ENCODE measurements around the gene GAPVD1.
"Not testable (repeated sequence)": the region's sequence is repeated elsewhere in the genome, so short reads cannot be mapped to it uniquely, and the experiment has no call there.

The GAPVD1 gene

DNA sequence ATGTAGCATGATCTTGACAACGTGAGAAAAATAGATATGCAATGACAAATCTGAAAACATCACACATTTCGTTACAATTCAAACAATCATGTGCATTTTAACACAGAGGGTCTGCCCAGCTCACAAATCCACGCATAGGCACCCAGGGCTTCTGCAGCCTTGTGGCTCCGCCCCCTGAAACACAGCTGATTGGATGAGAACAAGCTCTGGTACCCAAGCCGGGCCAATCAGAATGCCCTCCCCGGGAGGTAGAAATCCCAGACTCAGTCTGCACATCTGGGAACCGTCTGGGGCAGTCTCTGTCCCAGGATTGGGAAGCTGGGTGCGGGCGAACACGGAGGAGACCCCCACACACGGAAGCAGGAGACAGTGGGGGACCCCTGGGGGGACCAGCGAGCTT is 137.5 kb downstream of the GAPVD1 start:
- no peaks in the 10 kb centered on the region for H3K79me2 ChIP-seq (ENCODE audit: low read length)
- no peaks in the 10 kb centered on the region for H3K36me3 ChIP-seq (replicated peaks; ENCODE audit: low read depth, low read length)
- H3K9ac ChIP-seq (ENCODE audit: low read length): no peak overlapping the region
- no peak overlapping the region for H2AFZ ChIP-seq (ENCODE audit: low read depth, low read length)
- H3K4me2 ChIP-seq (ENCODE audit: low read length): no peak overlapping the region
- TF ChIP-seq EZH2phosphoT487 (IDR thresholded peaks at IDR 0.05; ENCODE audit: low read depth): no peak
- TF ChIP-seq, protein P1, sequence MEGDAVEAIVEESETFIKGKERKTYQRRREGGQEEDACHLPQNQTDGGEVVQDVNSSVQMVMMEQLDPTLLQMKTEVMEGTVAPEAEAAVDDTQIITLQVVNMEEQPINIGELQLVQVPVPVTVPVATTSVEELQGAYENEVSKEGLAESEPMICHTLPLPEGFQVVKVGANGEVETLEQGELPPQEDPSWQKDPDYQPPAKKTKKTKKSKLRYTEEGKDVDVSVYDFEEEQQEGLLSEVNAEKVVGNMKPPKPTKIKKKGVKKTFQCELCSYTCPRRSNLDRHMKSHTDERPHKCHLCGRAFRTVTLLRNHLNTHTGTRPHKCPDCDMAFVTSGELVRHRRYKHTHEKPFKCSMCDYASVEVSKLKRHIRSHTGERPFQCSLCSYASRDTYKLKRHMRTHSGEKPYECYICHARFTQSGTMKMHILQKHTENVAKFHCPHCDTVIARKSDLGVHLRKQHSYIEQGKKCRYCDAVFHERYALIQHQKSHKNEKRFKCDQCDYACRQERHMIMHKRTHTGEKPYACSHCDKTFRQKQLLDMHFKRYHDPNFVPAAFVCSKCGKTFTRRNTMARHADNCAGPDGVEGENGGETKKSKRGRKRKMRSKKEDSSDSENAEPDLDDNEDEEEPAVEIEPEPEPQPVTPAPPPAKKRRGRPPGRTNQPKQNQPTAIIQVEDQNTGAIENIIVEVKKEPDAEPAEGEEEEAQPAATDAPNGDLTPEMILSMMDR (IDR thresholded peaks at IDR 0.05; ENCODE audit: low read depth, low read length): no peak
- H3K4me1 ChIP-seq (ENCODE audit: low read length): no peaks in the 10 kb centered on the region
- no peak overlapping the region for H3K4me3 ChIP-seq (ENCODE audit: low read length)
- H3K27me3 ChIP-seq (ENCODE audit: low read depth, low read length): no peaks in the 10 kb centered on the region
- no peak overlapping the region for H3K27ac ChIP-seq (ENCODE audit: low read length)
- H4K20me1 ChIP-seq (ENCODE audit: insufficient read depth, low read length): no peaks in the 10 kb centered on the region
- no peaks in the 10 kb centered on the region for H3K9me3 ChIP-seq (ENCODE audit: insufficient read depth, low read length)

DNA sequence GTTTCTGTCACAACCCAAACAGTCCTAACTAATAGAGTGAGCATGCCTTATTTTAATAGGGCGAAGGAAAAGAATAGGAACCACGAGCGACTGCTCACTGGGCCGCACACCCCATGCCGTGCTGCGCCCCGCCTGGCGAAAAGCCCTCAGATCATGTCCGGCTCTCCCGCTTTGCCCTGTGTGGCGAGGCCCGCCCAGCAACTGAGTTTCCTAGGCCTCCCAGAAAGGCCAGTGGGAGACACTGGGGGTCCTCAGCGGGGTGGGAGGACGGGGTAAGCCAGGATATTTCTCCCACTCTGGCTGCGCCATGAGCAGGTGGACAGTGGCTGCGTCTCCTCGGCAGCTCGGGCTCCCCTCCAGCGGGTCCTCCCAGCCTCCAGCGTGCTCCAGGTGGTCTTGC is 138.0 kb downstream of the GAPVD1 start:
- no peak overlapping the region for H3K27ac ChIP-seq (ENCODE audit: low read length)
- no peak for TF ChIP-seq EZH2phosphoT487 (IDR thresholded peaks at IDR 0.05; ENCODE audit: low read depth)
- TF ChIP-seq, protein P1 (IDR thresholded peaks at IDR 0.05; ENCODE audit: low read depth, low read length): no peak
- H3K9ac ChIP-seq (ENCODE audit: low read length): no peak overlapping the region
- no peaks in the 10 kb centered on the region for H3K4me1 ChIP-seq (ENCODE audit: low read length)
- H2AFZ ChIP-seq (ENCODE audit: low read depth, low read length): no peak overlapping the region
- no peaks in the 10 kb centered on the region for H3K36me3 ChIP-seq (replicated peaks; ENCODE audit: low read depth, low read length)
- H3K4me2 ChIP-seq (ENCODE audit: low read length): no peak overlapping the region
- no peak overlapping the region for H3K4me3 ChIP-seq (ENCODE audit: low read length)
- H3K79me2 ChIP-seq (ENCODE audit: low read length): no peaks in the 10 kb centered on the region
- H4K20me1 ChIP-seq (ENCODE audit: insufficient read depth, low read length): no peaks in the 10 kb centered on the region
- H3K9me3 ChIP-seq (ENCODE audit: insufficient read depth, low read length): no peaks in the 10 kb centered on the region
- H3K27me3 ChIP-seq (ENCODE audit: low read depth, low read length): no peaks in the 10 kb centered on the region

DNA sequence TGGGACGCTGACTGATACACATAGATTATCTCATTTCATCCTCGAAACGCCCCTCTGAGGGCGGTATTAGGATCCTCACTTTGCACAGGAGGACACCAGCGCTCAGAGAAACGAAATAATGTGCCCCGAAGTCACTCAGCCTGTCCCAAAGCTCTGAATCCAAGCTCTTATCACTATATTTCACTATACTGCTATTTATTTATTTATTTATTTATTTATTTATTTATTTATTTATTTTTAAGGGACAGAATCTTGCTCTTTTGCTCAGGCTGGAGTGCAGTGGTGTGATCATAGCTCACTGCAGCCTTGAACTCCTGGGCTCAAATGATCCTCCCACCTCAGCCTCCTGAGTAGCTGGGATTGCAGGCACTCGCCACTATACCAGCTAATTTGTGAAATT is 138.6 kb downstream of the GAPVD1 start:
- H3K79me2 ChIP-seq (ENCODE audit: low read length): not testable (repeated sequence)

GRCh38 chr9:125400725-125401716 is 139.4 kb downstream of the GAPVD1 start:
- H3K9ac ChIP-seq (ENCODE audit: low read length): no peak overlapping the region
- no peaks in the 10 kb centered on the region for H3K27me3 ChIP-seq (ENCODE audit: low read depth, low read length)
- no peaks in the 10 kb centered on the region for H3K9me3 ChIP-seq (ENCODE audit: insufficient read depth, low read length)
- H3K79me2 ChIP-seq (ENCODE audit: low read length): no peaks in the 10 kb centered on the region
- H2AFZ ChIP-seq (ENCODE audit: low read depth, low read length): no peak overlapping the region
- H3K27ac ChIP-seq (ENCODE audit: low read length): no peak overlapping the region
- TF ChIP-seq EZH2phosphoT487 (IDR thresholded peaks at IDR 0.05; ENCODE audit: low read depth): no peak
- TF ChIP-seq, protein P1 (IDR thresholded peaks at IDR 0.05; ENCODE audit: low read depth, low read length): no peak
- H3K4me1 ChIP-seq (ENCODE audit: low read length): no peaks in the 10 kb centered on the region
- H3K4me2 ChIP-seq (ENCODE audit: low read length): no peak overlapping the region
- no peaks in the 10 kb centered on the region for H4K20me1 ChIP-seq (ENCODE audit: insufficient read depth, low read length)
- no peak overlapping the region for H3K4me3 ChIP-seq (ENCODE audit: low read length)
- no peaks in the 10 kb centered on the region for H3K36me3 ChIP-seq (replicated peaks; ENCODE audit: low read depth, low read length)

More for the DNA sequence above, 138.6 kb downstream of the GAPVD1 start:
- H3K27ac ChIP-seq (ENCODE audit: low read length); H3K36me3 ChIP-seq (replicated peaks; ENCODE audit: low read depth, low read length); H4K20me1 ChIP-seq (ENCODE audit: insufficient read depth, low read length); H3K27me3 ChIP-seq (ENCODE audit: low read depth, low read length); H3K4me3 ChIP-seq (ENCODE audit: low read length); H3K9me3 ChIP-seq (ENCODE audit: insufficient read depth, low read length); H3K4me1 ChIP-seq (ENCODE audit: low read length); H2AFZ ChIP-seq (ENCODE audit: low read depth, low read length); H3K9ac ChIP-seq (ENCODE audit: low read length); H3K4me2 ChIP-seq (ENCODE audit: low read length): not testable (repeated sequence)
